NCI-H510A (cell line): ENCODE results near the gene PMEL.
"Not testable (repeated sequence)": the region's sequence is repeated elsewhere in the genome, so short reads cannot be mapped to it uniquely, and the experiment has no call there.

ENCODE experiments used
- DNase-seq: peaks from one replicate; lab custom pipeline; 2025; lab: John Stamatoyannopoulos, UW

Gene PMEL

GRCh38 chr12:55983232-55983842 lies 17.5 kb upstream of the PMEL start:
- no peak for DNase-seq

- DNase-seq = no peak
Observed at GRCh38 chr12:55982319-55982936, 16.6 kb upstream of the PMEL start.

- not testable (repeated sequence) for DNase-seq
Observed at GRCh38 chr12:55981882-55982281, 16.0 kb upstream of the PMEL start.

GRCh38 chr12:55979069-55979468 lies 13.2 kb upstream of the PMEL start:
- no peak for DNase-seq

GRCh38 chr12:55978393-55978792 lies 12.6 kb upstream of the PMEL start:
- DNase-seq = no peak

GRCh38 chr12:55974308-55974730 lies 8.5 kb upstream of the PMEL start:
- DNase-seq = peak; percentile 40

GRCh38 chr12:55973599-55974307 lies 7.9 kb upstream of the PMEL start, which contains the start of gene RAB5B:
RAB5B (plus strand) TSS chr12:55974078; CDS start chr12:55986961, 12,883 bp downstream.
- DNase-seq = peak; percentile 99

- DNase-seq = no peak
Observed at GRCh38 chr12:55972911-55973598, 7.2 kb upstream of the PMEL start.

GRCh38 chr12:55972456-55972855 lies 6.6 kb upstream of the PMEL start:
- DNase-seq = no peak

- DNase-seq = no peak
Observed at GRCh38 chr12:55972042-55972441, 6.2 kb upstream of the PMEL start.

- DNase-seq = no peak
Observed at GRCh38 chr12:55970775-55971174, 4.9 kb upstream of the PMEL start.

GRCh38 chr12:55969356-55969755 lies 3.5 kb upstream of the PMEL start:
- no peak for DNase-seq

- DNase-seq = peak; percentile 86
Observed at GRCh38 chr12:55966408-55967281, 803 bp upstream of the PMEL start, which contains the start of gene CDK2. CDK2 (plus strand) TSS chr12:55966830; CDS start chr12:55967009, 179 bp downstream.

GRCh38 chr12:55965240-55965639 lies 602 bp downstream of the PMEL start:
- DNase-seq = no peak

GRCh38 chr12:55963760-55964159 lies 2.1 kb downstream of the PMEL start:
- DNase-seq = no peak

GRCh38 chr12:55957106-55957859 lies 8.6 kb downstream of the PMEL start:
- no peak for DNase-seq

GRCh38 chr12:55955800-55956508 lies 9.9 kb downstream of the PMEL start:
- no peak for DNase-seq

GRCh38 chr12:55955344-55955743 lies 10.5 kb downstream of the PMEL start:
- no peak for DNase-seq

GRCh38 chr12:55946553-55946952 lies 19.3 kb downstream of the PMEL start:
- DNase-seq = no peak

- DNase-seq = no peak
Observed at GRCh38 chr12:55942577-55943136, 23.2 kb downstream of the PMEL start.
